ENCODE results near the gene SND1.
"Not testable (repeated sequence)": the region's sequence is repeated elsewhere in the genome, so short reads cannot be mapped to it uniquely, and the experiment has no call there.

The SND1 gene

GRCh38 chr7:127895814-127896280, 243.9 kb downstream of the SND1 start:
- no peak for DNase-seq

- DNase-seq: no peak
Observed at GRCh38 chr7:127896659-127897058, 244.7 kb downstream of the SND1 start.

- DNase-seq: no peak
Observed at GRCh38 chr7:127897704-127898454, 245.9 kb downstream of the SND1 start.

- DNase-seq: peak; percentile 21
Observed at GRCh38 chr7:127899411-127899810, 247.4 kb downstream of the SND1 start.

- DNase-seq: no peak
Observed at GRCh38 chr7:127900141-127900540, 248.1 kb downstream of the SND1 start.

- DNase-seq: no peak
Observed at GRCh38 chr7:127900732-127901685, 249.0 kb downstream of the SND1 start.

- no peak for DNase-seq
Observed at GRCh38 chr7:127901895-127902703, 250.1 kb downstream of the SND1 start.

GRCh38 chr7:127902753-127903152, 250.8 kb downstream of the SND1 start:
- not testable (repeated sequence) for DNase-seq

GRCh38 chr7:127903892-127904669, 252.1 kb downstream of the SND1 start:
- DNase-seq: no peak

- DNase-seq: no peak
Observed at GRCh38 chr7:127904670-127904985, 252.6 kb downstream of the SND1 start.

- DNase-seq: no peak
Observed at GRCh38 chr7:127905021-127905420, 253.0 kb downstream of the SND1 start.

- no peak for DNase-seq
Observed at GRCh38 chr7:127905491-127906330, 253.7 kb downstream of the SND1 start.

GRCh38 chr7:127907110-127908040, 255.4 kb downstream of the SND1 start:
- DNase-seq: no peak

- DNase-seq: no peak
Observed at GRCh38 chr7:127908430-127909258, 256.6 kb downstream of the SND1 start.

GRCh38 chr7:127909424-127910152, 257.6 kb downstream of the SND1 start:
- DNase-seq: no peak

GRCh38 chr7:127910670-127911069, 258.7 kb downstream of the SND1 start:
- peak; percentile 57 for DNase-seq

- DNase-seq: no peak
Observed at GRCh38 chr7:127911968-127912511, 260.0 kb downstream of the SND1 start.

- no peak for DNase-seq
Observed at GRCh38 chr7:127912901-127913300, 260.9 kb downstream of the SND1 start.

All from NCI-H446 treated with DMSO at 0.1 percent for 48 hours (cell line).